ENCODE results near the gene ACSL5.

The ACSL5 gene

GRCh38 chr10:112389271-112389822, 15.4 kb downstream of the ACSL5 start:
- Histone ChIP-seq H3K9me3 (ENCODE audit: low read depth, low read length) (no peaks in the 10 kb centered on the region), H3K27ac (no peak overlapping the region), H3K4me3 (no peak overlapping the region), H3K36me3 (ENCODE audit: insufficient read depth, low read length) (no peaks in the 10 kb centered on the region), H3K9ac (ENCODE audit: insufficient read length) (no peak overlapping the region)
- no peak for DNase-seq (ENCODE audit: low read depth, low spot score)
- TF ChIP-seq EZH2 (IDR thresholded peaks at IDR 0.05) (no peak), FOXP2 (optimal IDR thresholded peaks at IDR 0.05; ENCODE audit: control extremely low read depth, extremely low read length, insufficient read depth) (no peak), POLR2AphosphoS5 (IDR thresholded peaks at IDR 0.05; ENCODE audit: borderline replicate concordance, low read depth, low read length) (no peak)

- DNase-seq (ENCODE audit: low read depth, low spot score), result no peak
- no peak overlapping the region for H3K27ac ChIP-seq
- no peak overlapping the region for H3K4me3 ChIP-seq
- no peak overlapping the region for H3K9ac ChIP-seq (ENCODE audit: insufficient read length)
- no peaks in the 10 kb centered on the region for H3K36me3 ChIP-seq (ENCODE audit: insufficient read depth, low read length)
- no peak for TF ChIP-seq EZH2 (IDR thresholded peaks at IDR 0.05)
- TF ChIP-seq POLR2AphosphoS5 (IDR thresholded peaks at IDR 0.05; ENCODE audit: borderline replicate concordance, low read depth, low read length), result no peak
- no peak for TF ChIP-seq FOXP2 (optimal IDR thresholded peaks at IDR 0.05; ENCODE audit: control extremely low read depth, extremely low read length, insufficient read depth)
- H3K9me3 ChIP-seq (ENCODE audit: low read depth, low read length), result no peaks in the 10 kb centered on the region
Measured at GRCh38 chr10:112390125-112390703, 16.3 kb downstream of the ACSL5 start.

GRCh38 chr10:112393341-112393740, 19.4 kb downstream of the ACSL5 start:
- no peak overlapping the region for H3K4me3 ChIP-seq
- no peak for DNase-seq (ENCODE audit: low read depth, low spot score)
- no peaks in the 10 kb centered on the region for H3K36me3 ChIP-seq (ENCODE audit: insufficient read depth, low read length)
- H3K27ac ChIP-seq, result no peak overlapping the region
- H3K9ac ChIP-seq (ENCODE audit: insufficient read length), result no peak overlapping the region
- TF ChIP-seq FOXP2 (optimal IDR thresholded peaks at IDR 0.05; ENCODE audit: control extremely low read depth, extremely low read length, insufficient read depth) (no peak), POLR2AphosphoS5 (IDR thresholded peaks at IDR 0.05; ENCODE audit: borderline replicate concordance, low read depth, low read length) (no peak), EZH2 (IDR thresholded peaks at IDR 0.05) (no peak)
- no peaks in the 10 kb centered on the region for H3K9me3 ChIP-seq (ENCODE audit: low read depth, low read length)

- TF ChIP-seq EZH2 (IDR thresholded peaks at IDR 0.05), result no peak
- no peak for TF ChIP-seq FOXP2 (optimal IDR thresholded peaks at IDR 0.05; ENCODE audit: control extremely low read depth, extremely low read length, insufficient read depth)
- TF ChIP-seq POLR2AphosphoS5 (IDR thresholded peaks at IDR 0.05; ENCODE audit: borderline replicate concordance, low read depth, low read length), result no peak
- no peaks in the 10 kb centered on the region for H3K9me3 ChIP-seq (ENCODE audit: low read depth, low read length)
Measured at GRCh38 chr10:112393827-112394226, 19.9 kb downstream of the ACSL5 start.

GRCh38 chr10:112394475-112394875, 20.6 kb downstream of the ACSL5 start:
- DNase-seq (ENCODE audit: low read depth, low spot score), result no peak
- Histone ChIP-seq H3K4me3 (no peak overlapping the region), H3K27ac (no peak overlapping the region), H3K36me3 (ENCODE audit: insufficient read depth, low read length) (no peaks in the 10 kb centered on the region), H3K9ac (ENCODE audit: insufficient read length) (no peak overlapping the region), H3K9me3 (ENCODE audit: low read depth, low read length) (no peaks in the 10 kb centered on the region)
- TF ChIP-seq EZH2 (IDR thresholded peaks at IDR 0.05) (no peak), POLR2AphosphoS5 (IDR thresholded peaks at IDR 0.05; ENCODE audit: borderline replicate concordance, low read depth, low read length) (no peak), FOXP2 (optimal IDR thresholded peaks at IDR 0.05; ENCODE audit: control extremely low read depth, extremely low read length, insufficient read depth) (no peak)

More at GRCh38 chr10:112393827-112394226, 19.9 kb downstream of the ACSL5 start:
- no peak overlapping the region for H3K27ac ChIP-seq
- DNase-seq (ENCODE audit: low read depth, low spot score), result no peak
- no peak overlapping the region for H3K4me3 ChIP-seq
- no peak overlapping the region for H3K9ac ChIP-seq (ENCODE audit: insufficient read length)
- no peaks in the 10 kb centered on the region for H3K36me3 ChIP-seq (ENCODE audit: insufficient read depth, low read length)

GRCh38 chr10:112395809-112396530, 22.1 kb downstream of the ACSL5 start:
- Histone ChIP-seq H3K27ac (no peak overlapping the region), H3K9me3 (ENCODE audit: low read depth, low read length) (no peaks in the 10 kb centered on the region), H3K4me3 (no peak overlapping the region), H3K36me3 (ENCODE audit: insufficient read depth, low read length) (no peaks in the 10 kb centered on the region), H3K9ac (ENCODE audit: insufficient read length) (no peak overlapping the region)
- TF ChIP-seq POLR2AphosphoS5 (IDR thresholded peaks at IDR 0.05; ENCODE audit: borderline replicate concordance, low read depth, low read length), result no peak
- no peak for TF ChIP-seq EZH2 (IDR thresholded peaks at IDR 0.05)
- no peak for TF ChIP-seq FOXP2 (optimal IDR thresholded peaks at IDR 0.05; ENCODE audit: control extremely low read depth, extremely low read length, insufficient read depth)
- no peak for DNase-seq (ENCODE audit: low read depth, low spot score)

GRCh38 chr10:112397592-112397991, 23.7 kb downstream of the ACSL5 start:
- TF ChIP-seq EZH2 (IDR thresholded peaks at IDR 0.05) (no peak), FOXP2 (optimal IDR thresholded peaks at IDR 0.05; ENCODE audit: control extremely low read depth, extremely low read length, insufficient read depth) (no peak), POLR2AphosphoS5 (IDR thresholded peaks at IDR 0.05; ENCODE audit: borderline replicate concordance, low read depth, low read length) (no peak)
- no peaks in the 10 kb centered on the region for H3K36me3 ChIP-seq (ENCODE audit: insufficient read depth, low read length)
- H3K4me3 ChIP-seq, result no peak overlapping the region
- H3K9ac ChIP-seq (ENCODE audit: insufficient read length), result no peak overlapping the region
- no peak overlapping the region for H3K27ac ChIP-seq
- no peak for DNase-seq (ENCODE audit: low read depth, low spot score)
- no peaks in the 10 kb centered on the region for H3K9me3 ChIP-seq (ENCODE audit: low read depth, low read length)

GRCh38 chr10:112402917-112403316, 29.0 kb downstream of the ACSL5 start:
- DNase-seq (ENCODE audit: low read depth, low spot score), result no peak
- Histone ChIP-seq H3K9ac (ENCODE audit: insufficient read length) (no peak overlapping the region), H3K9me3 (ENCODE audit: low read depth, low read length) (no peaks in the 10 kb centered on the region), H3K27ac (no peak overlapping the region), H3K4me3 (no peak overlapping the region), H3K36me3 (ENCODE audit: insufficient read depth, low read length) (no peaks in the 10 kb centered on the region)
- no peak for TF ChIP-seq EZH2 (IDR thresholded peaks at IDR 0.05)
- no peak for TF ChIP-seq POLR2AphosphoS5 (IDR thresholded peaks at IDR 0.05; ENCODE audit: borderline replicate concordance, low read depth, low read length)
- TF ChIP-seq FOXP2 (optimal IDR thresholded peaks at IDR 0.05; ENCODE audit: control extremely low read depth, extremely low read length, insufficient read depth), result no peak
